ENCODE data around the gene OBSCN.
"Not testable (repeated sequence)": the region's sequence is repeated elsewhere in the genome, so short reads cannot be mapped to it uniquely, and the experiment has no call there.

Gene OBSCN

GRCh38 chr1:228213917-228214808, 6.3 kb downstream of the OBSCN start:
- no peak for DNase-seq

- no peak for DNase-seq
Observed at GRCh38 chr1:228214921-228215662, 7.2 kb downstream of the OBSCN start.

- DNase-seq = no peak
Observed at GRCh38 chr1:228215663-228216116, 7.8 kb downstream of the OBSCN start.

GRCh38 chr1:228216371-228217320, 8.8 kb downstream of the OBSCN start:
- no peak for DNase-seq

GRCh38 chr1:228217551-228218344, 9.9 kb downstream of the OBSCN start:
- DNase-seq = no peak

- no peak for DNase-seq
Observed at GRCh38 chr1:228218513-228219244, 10.8 kb downstream of the OBSCN start.

- no peak for DNase-seq
Observed at GRCh38 chr1:228219245-228219961, 11.6 kb downstream of the OBSCN start.

GRCh38 chr1:228219962-228220780, 12.3 kb downstream of the OBSCN start:
- DNase-seq = no peak

- not testable (repeated sequence) for DNase-seq
Observed at GRCh38 chr1:228221097-228221496, 13.3 kb downstream of the OBSCN start.

- DNase-seq = no peak
Observed at GRCh38 chr1:228222548-228222947, 14.7 kb downstream of the OBSCN start.

- DNase-seq = no peak
Observed at GRCh38 chr1:228224198-228225164, 16.6 kb downstream of the OBSCN start.

GRCh38 chr1:228225165-228225710, 17.4 kb downstream of the OBSCN start:
- DNase-seq = no peak

GRCh38 chr1:228225740-228226139, 17.9 kb downstream of the OBSCN start:
- no peak for DNase-seq

GRCh38 chr1:228226141-228226874, 18.5 kb downstream of the OBSCN start:
- DNase-seq = no peak

GRCh38 chr1:228226956-228227791, 19.3 kb downstream of the OBSCN start:
- no peak for DNase-seq

- DNase-seq = not testable (repeated sequence)
Observed at GRCh38 chr1:228228147-228228546, 20.3 kb downstream of the OBSCN start.
